GM18870 (cell line): ENCODE data around the gene PRAMEF20.

Experiments
- ATAC-seq: cut with Tn5 transposase; IDR thresholded peaks from one replicate; pipeline ENCODE4 v1.9.1; 2021; ENCODE audit warnings: moderate library complexity; ENCODE audit not compliant: unreplicated experiment

The PRAMEF20 gene

DNA sequence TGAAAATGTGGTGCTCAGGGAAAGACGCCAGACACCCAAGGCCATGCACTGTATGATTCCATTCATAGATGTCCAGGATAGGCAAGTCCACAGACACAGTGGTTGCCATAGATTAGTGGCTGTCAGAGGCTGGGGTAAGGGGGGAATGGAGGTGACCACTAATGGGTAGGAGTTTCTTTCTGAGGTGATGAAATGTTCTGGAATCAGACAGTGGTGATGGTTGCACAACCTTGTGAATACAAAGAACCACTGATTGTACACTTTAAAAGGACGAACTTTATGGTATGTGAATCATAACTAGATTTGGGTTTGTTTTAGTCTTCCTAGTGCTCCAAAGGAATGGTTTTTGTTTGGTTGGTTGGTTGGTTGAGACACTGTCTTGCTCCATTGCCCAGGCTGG lies 51.7 kb downstream of the PRAMEF20 start:
- no peak for ATAC-seq

DNA sequence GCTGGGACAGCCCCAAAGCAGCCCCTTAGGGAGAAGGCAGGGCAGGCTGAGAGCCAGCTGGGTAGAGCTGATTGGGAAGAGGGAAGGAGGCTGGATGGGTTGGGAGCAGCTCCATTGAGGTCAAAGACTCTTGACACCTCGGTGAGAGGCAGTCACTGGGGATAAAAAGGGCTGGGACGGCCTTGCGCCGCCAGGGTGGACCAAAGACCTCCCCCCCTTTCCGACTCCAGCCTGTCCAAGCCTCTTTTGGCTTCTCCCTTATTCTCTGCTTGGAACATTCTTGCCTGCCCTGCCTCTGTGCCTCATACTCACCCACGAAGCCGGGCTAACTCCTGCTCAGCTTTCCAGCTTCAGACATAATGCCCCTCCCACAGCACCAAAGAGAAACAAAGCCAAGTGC lies 52.4 kb downstream of the PRAMEF20 start:
- ATAC-seq = no peak

DNA sequence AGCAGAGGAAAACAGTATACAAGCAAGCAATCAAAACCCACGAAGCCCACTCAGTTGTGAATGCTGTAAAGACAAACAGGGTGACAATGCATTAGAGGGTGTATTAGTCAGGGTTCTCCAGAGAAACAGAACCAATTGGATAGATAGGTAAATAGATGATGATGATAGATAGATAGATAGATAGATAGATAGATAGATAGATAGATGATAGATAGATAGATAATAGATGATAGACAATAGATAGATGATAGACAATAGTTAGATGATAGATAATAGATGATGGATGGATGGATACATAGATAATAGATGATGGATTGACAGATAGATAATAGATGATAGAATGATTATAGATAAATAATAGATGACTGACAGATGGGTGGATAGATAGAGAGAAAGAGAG lies 55.3 kb downstream of the PRAMEF20 start:
- ATAC-seq = no peak

DNA sequence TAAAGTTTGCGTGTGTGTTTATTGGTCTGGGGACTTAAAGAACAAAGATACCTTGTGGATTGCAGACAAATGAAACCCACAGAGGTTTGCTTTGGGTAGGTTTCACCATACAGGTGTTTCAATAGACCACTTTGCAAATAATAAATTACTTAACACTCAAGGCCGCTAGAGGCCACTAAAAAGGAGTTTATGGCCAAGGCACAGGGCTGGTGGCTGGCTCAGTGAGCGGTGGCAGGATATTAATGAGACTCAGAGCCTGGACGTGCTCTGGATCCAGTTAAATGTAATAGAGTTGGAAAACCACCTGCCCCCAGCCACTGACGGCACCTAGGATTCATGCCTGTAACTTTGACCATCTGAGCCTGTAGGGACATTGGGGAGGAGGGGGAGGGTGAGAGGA lies 59.1 kb downstream of the PRAMEF20 start:
- no peak for ATAC-seq
